SK-N-DZ (cell line): ENCODE data around the gene P2RY11.

Experiments
- DNase-seq: peaks from one replicate; pipeline ENCODE4 v3.0.0-alpha.2; 2015; ENCODE audit warnings: low spot score

Gene P2RY11

GRCh38 chr19:10092648-10093294 is 18.7 kb upstream of the P2RY11 start:
- no peak for DNase-seq

- no peak for DNase-seq
Measured at GRCh38 chr19:10093295-10094186, 18.0 kb upstream of the P2RY11 start.

DNA sequence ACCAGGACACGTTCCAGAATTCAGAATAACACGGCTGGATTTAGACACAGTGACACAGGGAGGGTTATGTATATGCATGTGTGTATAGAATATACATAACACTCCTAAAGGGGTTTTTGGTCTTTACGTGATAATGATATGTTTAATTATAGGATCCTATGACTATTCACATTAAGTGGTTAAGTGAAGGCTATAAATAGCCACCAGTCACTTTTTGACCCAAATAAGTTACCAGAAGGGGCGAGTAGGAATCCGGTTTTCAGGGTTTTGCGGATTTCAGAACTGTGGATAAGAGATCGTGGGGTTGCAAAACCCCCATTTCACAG is 15.9 kb upstream of the P2RY11 start:
- DNase-seq, result no peak

GRCh38 chr19:10095948-10096614 is 15.4 kb upstream of the P2RY11 start:
- DNase-seq, result peak; percentile 80

- DNase-seq, result no peak
Measured at GRCh38 chr19:10096615-10096963, 14.9 kb upstream of the P2RY11 start.

- no peak for DNase-seq
Measured at GRCh38 chr19:10100163-10100785, 11.2 kb upstream of the P2RY11 start.

GRCh38 chr19:10102787-10103236 is 8.7 kb upstream of the P2RY11 start:
- no peak for DNase-seq

DNA sequence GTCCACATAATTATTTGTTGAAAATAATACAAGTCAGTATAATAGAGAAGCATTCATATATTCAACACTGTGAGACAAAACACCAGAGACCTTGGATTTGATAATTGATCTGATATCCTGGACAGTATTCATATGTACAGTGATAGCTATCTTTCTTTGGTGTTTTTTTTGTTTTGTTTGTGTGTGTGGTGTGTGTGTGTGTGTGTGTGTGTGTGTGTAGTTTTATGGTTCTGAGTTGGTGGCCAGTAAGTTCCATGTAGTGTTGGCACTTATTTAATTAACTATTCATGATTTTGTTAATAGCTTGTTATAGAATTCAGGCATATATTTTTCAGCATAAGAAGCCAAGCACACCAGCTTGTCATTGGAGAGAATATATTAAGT is 7.4 kb upstream of the P2RY11 start:
- no peak for DNase-seq

DNA sequence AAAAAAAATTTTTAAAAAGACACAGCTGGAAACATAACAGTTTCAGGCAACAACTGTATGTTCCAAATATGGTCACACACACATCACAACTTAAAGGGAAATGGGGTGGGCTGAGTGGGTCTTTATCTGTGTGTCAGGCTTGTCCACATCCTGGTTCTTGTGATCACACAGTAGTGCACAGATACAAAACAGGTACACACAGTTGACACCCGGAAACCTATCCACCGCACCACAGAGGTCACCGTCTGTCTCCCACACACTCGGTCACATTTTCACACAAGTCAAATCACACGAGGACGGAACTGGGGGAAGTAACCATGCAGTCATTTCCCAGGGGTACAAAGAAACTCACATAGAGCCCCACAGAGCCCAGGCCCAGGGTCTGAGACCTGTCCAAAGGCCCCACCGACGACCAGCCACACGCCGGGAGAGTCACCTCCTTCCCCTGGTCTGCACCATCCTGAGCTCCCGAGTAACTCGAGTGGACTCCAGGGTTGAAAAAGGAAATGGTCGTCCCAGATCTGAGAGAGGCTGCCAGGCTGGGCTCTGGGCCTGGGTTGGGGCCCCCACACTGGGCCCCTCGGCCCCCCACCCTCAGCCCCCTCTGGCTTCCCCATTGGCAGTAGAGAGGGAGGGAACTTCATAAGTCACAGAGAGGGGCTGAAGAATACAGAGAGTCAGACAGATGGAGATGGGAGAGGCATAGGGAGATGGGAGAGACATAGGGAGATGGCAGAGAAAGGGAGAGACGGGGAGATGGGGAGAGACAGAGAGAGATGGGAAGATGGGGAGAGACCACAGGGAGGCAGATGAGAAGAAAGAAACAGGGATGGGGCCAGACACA is 6.6 kb upstream of the P2RY11 start:
- DNase-seq, result no peak

DNA sequence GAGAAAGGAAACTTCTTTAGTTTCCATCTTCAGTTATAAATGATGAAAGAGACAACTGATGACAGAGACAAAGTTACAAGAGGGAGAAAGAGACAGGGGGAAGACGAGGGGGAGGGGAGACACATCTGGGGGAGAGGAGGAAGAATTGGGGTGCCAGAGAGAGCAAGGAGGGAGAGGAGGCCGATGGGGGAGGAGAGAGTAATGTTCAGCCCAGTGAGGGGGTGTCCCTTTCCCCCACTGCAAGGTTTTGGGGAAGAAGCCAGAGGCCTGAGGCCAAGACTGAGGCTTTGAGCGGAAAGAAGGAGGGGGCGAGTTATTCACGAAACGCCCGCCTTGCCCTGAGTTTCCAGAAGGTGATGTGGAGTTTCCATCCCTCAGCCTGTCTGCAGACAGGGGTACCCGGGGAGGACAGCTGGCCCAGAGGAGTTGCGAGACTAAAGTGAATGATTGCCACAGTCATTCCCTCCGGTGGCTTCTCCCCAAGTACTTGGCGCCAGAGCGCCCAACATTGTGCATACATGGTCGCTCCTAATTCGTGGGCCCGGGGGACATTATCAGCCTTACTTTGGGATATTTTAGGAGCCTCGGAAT is 5.9 kb upstream of the P2RY11 start:
- no peak for DNase-seq

GRCh38 chr19:10106100-10106936 is 5.2 kb upstream of the P2RY11 start, which contains the start of gene PPAN:
PPAN (plus strand) TSS chr19:10106362; CDS start chr19:10106395, 33 bp downstream.
- peak; percentile 96 for DNase-seq

GRCh38 chr19:10107254-10107653 is 4.2 kb upstream of the P2RY11 start:
- no peak for DNase-seq

GRCh38 chr19:10107817-10108367 is 3.6 kb upstream of the P2RY11 start:
- DNase-seq, result no peak

- DNase-seq, result no peak
Measured at GRCh38 chr19:10109528-10109927, 2.0 kb upstream of the P2RY11 start.

DNA sequence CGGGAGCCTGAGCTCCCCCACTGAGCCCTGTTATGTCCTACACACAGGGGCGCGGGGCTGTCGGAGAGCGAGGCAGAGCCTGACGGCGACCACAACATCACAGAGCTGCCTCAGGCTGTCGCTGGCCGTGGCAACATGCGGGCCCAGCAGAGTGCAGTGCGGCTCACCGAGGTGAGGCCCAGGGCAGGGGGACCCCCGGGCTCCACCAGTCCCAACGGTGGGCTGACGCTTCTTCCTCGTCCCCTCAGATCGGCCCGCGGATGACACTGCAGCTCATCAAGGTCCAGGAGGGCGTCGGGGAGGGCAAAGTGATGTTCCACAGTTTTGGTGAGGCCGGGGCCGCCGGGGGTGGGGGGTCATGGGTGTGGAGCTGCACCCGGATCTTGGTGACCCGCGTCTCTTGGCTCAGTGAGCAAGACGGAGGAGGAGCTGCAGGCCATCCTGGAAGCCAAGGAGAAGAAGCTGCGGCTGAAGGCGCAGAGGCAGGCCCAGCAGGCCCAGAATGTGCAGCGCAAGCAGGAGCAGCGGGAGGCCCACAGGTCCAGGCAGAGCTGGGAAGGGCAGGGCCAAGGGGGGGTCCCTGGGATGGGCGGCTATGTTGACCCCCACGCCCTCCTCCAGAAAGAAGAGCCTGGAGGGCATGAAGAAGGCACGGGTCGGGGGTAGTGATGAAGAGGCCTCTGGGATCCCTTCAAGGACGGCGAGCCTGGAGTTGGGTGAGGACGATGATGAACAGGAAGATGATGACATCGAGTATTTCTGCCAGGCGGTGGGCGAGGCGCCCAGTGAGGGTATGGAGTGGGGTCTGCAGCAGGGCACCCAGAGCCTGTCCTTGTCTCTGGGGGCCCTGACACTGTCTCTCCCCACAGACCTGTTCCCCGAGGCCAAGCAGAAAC is 1.2 kb upstream of the P2RY11 start:
- DNase-seq, result no peak

DNA sequence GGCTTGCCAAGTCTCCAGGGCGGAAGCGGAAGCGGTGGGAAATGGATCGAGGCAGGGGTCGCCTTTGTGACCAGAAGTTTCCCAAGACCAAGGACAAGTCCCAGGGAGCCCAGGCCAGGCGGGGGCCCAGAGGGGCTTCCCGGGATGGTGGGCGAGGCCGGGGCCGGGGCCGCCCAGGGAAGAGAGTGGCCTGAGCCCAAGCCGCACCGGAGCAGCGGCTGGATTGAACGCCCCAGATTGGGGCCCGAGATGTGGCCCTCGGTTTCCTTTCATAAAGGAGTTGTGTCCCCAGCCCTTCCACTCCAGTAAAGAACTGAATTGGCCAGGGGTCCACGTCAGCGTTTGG is 548 bp upstream of the P2RY11 start:
- DNase-seq, result no peak

GRCh38 chr19:10112037-10112761 is 706 bp downstream of the P2RY11 start:
- DNase-seq, result no peak
